H9 (cell line): Measurements from ENCODE around the gene PDIA2. TPM values are rescaled to one million over a fixed set of nuclear protein-coding genes. Genes with fewer than 3 reads are reported as not detected.

Experiments used
- DNase-seq: peaks from one replicate; pipeline ENCODE4 v3.0.0-alpha.2; 2017
- H2AFZ ChIP-seq: one replicate; pipeline ENCODE4 v1.6.1; 2013; ENCODE audit warnings: mild to moderate bottlenecking, low read length, control low read depth, moderate library complexity
- H2AK5ac ChIP-seq: 2 replicates; pipeline ENCODE4 v1.6.1; 2013; ENCODE audit warnings: low read length, control low read depth, mixed read lengths; ENCODE audit not compliant: insufficient read length
- H2BK120ac ChIP-seq: one replicate; pipeline ENCODE4 v1.6.1; 2013; ENCODE audit warnings: low read depth, mild to moderate bottlenecking, low read length, control low read depth, inconsistent platforms; ENCODE audit not compliant: poor library complexity, severe bottlenecking
- H2BK12ac ChIP-seq: 2 replicates; pipeline ENCODE4 v1.6.1; 2013; ENCODE audit warnings: low read length, control low read depth, mixed read lengths, low read depth; ENCODE audit not compliant: insufficient read length
- H2BK15ac ChIP-seq: 2 replicates; pipeline ENCODE4 v1.6.1; 2013; ENCODE audit warnings: low read depth, low read length, control low read depth
- H2BK20ac ChIP-seq: one replicate; pipeline ENCODE4 v1.6.1; 2013; ENCODE audit warnings: low read depth, mild to moderate bottlenecking, low read length, control low read depth, inconsistent platforms; ENCODE audit not compliant: poor library complexity, severe bottlenecking
- H2BK5ac ChIP-seq: 2 replicates; pipeline ENCODE4 v1.6.1; 2013; ENCODE audit warnings: low read length, control low read depth, mixed read lengths; ENCODE audit not compliant: insufficient read length
- H3K14ac ChIP-seq: 2 replicates; pipeline ENCODE4 v1.6.1; 2013; ENCODE audit warnings: low read length, control low read depth; ENCODE audit not compliant: insufficient read depth
- H3K18ac ChIP-seq: 2 replicates; pipeline ENCODE4 v1.6.1; 2013; ENCODE audit warnings: low read depth, mild to moderate bottlenecking, mixed read lengths, low read length, control low read depth; ENCODE audit not compliant: insufficient read length
- H3K23ac ChIP-seq: 2 replicates; pipeline ENCODE4 v1.6.1; 2013; ENCODE audit warnings: low read length, control low read depth, mixed read lengths, low read depth; ENCODE audit not compliant: insufficient read length
- H3K23me2 ChIP-seq: 2 replicates; pipeline ENCODE4 v1.6.1; 2013; ENCODE audit warnings: low read depth, mild to moderate bottlenecking, mixed read lengths, low read length, control low read depth; ENCODE audit not compliant: insufficient read length, poor library complexity, severe bottlenecking
- H3K27ac ChIP-seq: 2 replicates; pipeline ENCODE4 v1.5.1; 2013; ENCODE audit warnings: low read length, control low read depth, mixed read lengths, low read depth; ENCODE audit not compliant: insufficient read length
- H3K27me3 ChIP-seq: 2 replicates; pipeline ENCODE4 v1.6.1; 2013; ENCODE audit warnings: low read length, control low read depth, inconsistent platforms; ENCODE audit not compliant: insufficient read depth
- H3K4ac ChIP-seq: 2 replicates; pipeline ENCODE4 v1.6.1; 2013; ENCODE audit warnings: low read depth, mild to moderate bottlenecking, control low read depth, inconsistent platforms, low read length, moderate library complexity
- H3K4me1 ChIP-seq: 2 replicates; pipeline ENCODE4 v1.6.1; 2013; ENCODE audit warnings: low read length, control low read depth, inconsistent platforms; ENCODE audit not compliant: insufficient read depth
- H3K4me2 ChIP-seq: 2 replicates; pipeline ENCODE4 v1.6.1; 2013; ENCODE audit warnings: low read length, control low read depth, mixed read lengths; ENCODE audit not compliant: insufficient read length, insufficient read depth
- H3K56ac ChIP-seq: 2 replicates; pipeline ENCODE4 v1.6.1; 2013; ENCODE audit warnings: low read depth, mild to moderate bottlenecking, mixed read lengths, low read length, control low read depth; ENCODE audit not compliant: insufficient read length
- H3K79me1 ChIP-seq: 2 replicates; pipeline ENCODE4 v1.6.1; 2013; ENCODE audit warnings: low read depth, mild to moderate bottlenecking, moderate library complexity, low read length, control low read depth, inconsistent platforms; ENCODE audit not compliant: insufficient read depth, poor library complexity, severe bottlenecking
- H3K79me2 ChIP-seq: 2 replicates; pipeline ENCODE4 v1.6.1; 2013; ENCODE audit warnings: low read length, control low read depth, inconsistent platforms; ENCODE audit not compliant: insufficient read depth
- H3K9ac ChIP-seq: 2 replicates; pipeline ENCODE4 v1.6.1; 2013; ENCODE audit warnings: low read length, control low read depth, mixed read lengths; ENCODE audit not compliant: insufficient read length; ENCODE audit errors: extremely low read depth
- H3K9me3 ChIP-seq: one replicate; pipeline ENCODE4 v1.6.1; 2013; ENCODE audit warnings: low read depth, low read length, inconsistent platforms; ENCODE audit not compliant: control insufficient read depth
- H3T11ph ChIP-seq: one replicate; pipeline ENCODE4 v1.6.1; 2013; ENCODE audit warnings: mild to moderate bottlenecking, low read length, control low read depth, inconsistent platforms
- H4K20me1 ChIP-seq: one replicate; pipeline ENCODE4 v1.6.1; 2013; ENCODE audit not compliant: control insufficient read depth, insufficient read length, insufficient read depth
- H4K5ac ChIP-seq: 2 replicates; pipeline ENCODE4 v1.6.1; 2013; ENCODE audit warnings: low read depth, mild to moderate bottlenecking, mixed read lengths, low read length, control low read depth; ENCODE audit not compliant: insufficient read length
- H4K8ac ChIP-seq: replicated peaks from 2 replicates; pipeline ENCODE4 v1.6.1; 2013; ENCODE audit warnings: low read length, control low read depth, mixed read lengths, low read depth; ENCODE audit not compliant: insufficient read length
- H4K91ac ChIP-seq: 2 replicates; pipeline ENCODE4 v1.6.1; 2013; ENCODE audit warnings: low read depth, mild to moderate bottlenecking, moderate library complexity, mixed read lengths, low read length, control low read depth; ENCODE audit not compliant: insufficient read length
- H3K27ac Mint-ChIP-seq, 3 experiments: 2 replicates in 2 of 3; 3 replicates in 1 of 3; pipeline ENCODE4 v1.8.0; 2020 to 2021; ENCODE audit warnings: mixed read lengths in 3 of 3, mild to moderate bottlenecking in 1 of 3, moderate library complexity in 1 of 3
- H3K27me3 Mint-ChIP-seq: 2 replicates; pipeline ENCODE4 v1.8.0; 2021; ENCODE audit warnings: low read depth, mild to moderate bottlenecking, moderate library complexity, mixed read lengths
- H3K36me3 Mint-ChIP-seq, 3 experiments: 2 replicates in 2 of 3; 3 replicates in 1 of 3; pipeline ENCODE4 v1.8.0; 2020 to 2021; ENCODE audit warnings: low read depth in 3 of 3, mixed read lengths in 3 of 3; ENCODE audit not compliant: insufficient read depth in 1 of 3
- H3K4me1 Mint-ChIP-seq, 2 experiments: 2 replicates each; pipeline ENCODE4 v1.8.0; 2020; ENCODE audit warnings: mixed read lengths in 2 of 2
- H3K4me3 Mint-ChIP-seq, 2 experiments: 2 replicates in 1 of 2; 3 replicates in 1 of 2; pipeline ENCODE4 v1.8.0; 2020 to 2021; ENCODE audit warnings: mild to moderate bottlenecking in 2 of 2, mixed read lengths in 2 of 2, moderate library complexity in 1 of 2
- H3K9me3 Mint-ChIP-seq, 2 experiments: 2 replicates in 1 of 2; 3 replicates in 1 of 2; pipeline ENCODE4 v1.8.0; 2020; ENCODE audit warnings: mild to moderate bottlenecking in 2 of 2, mixed read lengths in 2 of 2, moderate library complexity in 1 of 2
- CTCF ChIP-seq: fragments of 200-600 bp; sonication (generic); conservative IDR thresholded peaks from 3 replicates; pipeline ENCODE4 v1.8.0; 2021; ENCODE audit warnings: antibody characterized with exemption, mild to moderate bottlenecking
- WGBS: extraction: QIAGEN DNeasy Blood & Tissue Kit; methylation state at CpG from one replicate; pipeline ENCODE4 v1.1.7; 2013; ENCODE audit warnings: missing lambda C conversion rate, low lambda C conversion rate, mixed read lengths; ENCODE audit not compliant: insufficient read length; ENCODE audit errors: extremely low coverage; 5-methylcytosine and 5-hydroxymethylcytosine counted together
- total RNA-seq: library from RNA; stranded (reverse); gene quantifications from 2 replicates; pipeline ENCODE4 v1.2.1, GENCODE V29; 2021

Gene PDIA2
- total RNA-seq, 1 experiment from 2014 or later = 1.4 TPM

GRCh38 chr16:263944-264343 lies 19.0 kb upstream of the PDIA2 start:
- H3K79me1 ChIP-seq = no peaks in the 10 kb centered on the region

More at GRCh38 chr16:263944-264343, 19.0 kb upstream of the PDIA2 start:
- H2BK15ac ChIP-seq = no peak overlapping the region
- H3K27ac ChIP-seq = no peak overlapping the region
- no peak for TF ChIP-seq CTCF
- H2BK12ac ChIP-seq = no peak overlapping the region
- Mint-ChIP-seq H3K36me3 (peaks cover 11 to 46% (median 20%) of the 10 kb centered on the region in 3 experiments; a peak in 6 of 7 replicates), H3K4me1 (peaks cover 0 to 6% of the 10 kb centered on the region in 2 experiments; a peak in 1 of 4 replicates), H3K9me3 (no peaks in the 10 kb centered on the region), H3K27ac (no peak overlapping the region), H3K27me3 (no peaks in the 10 kb centered on the region), H3K4me3 (no peak overlapping the region)
- H3K14ac ChIP-seq = no peak overlapping the region
- H3K79me2 ChIP-seq = no peaks in the 10 kb centered on the region
- H2AK5ac ChIP-seq = no peak overlapping the region
- H3K56ac ChIP-seq = no peak overlapping the region
- no peak overlapping the region for H3K4me2 ChIP-seq
- no peaks in the 10 kb centered on the region for H3K4me1 ChIP-seq
- H3K9me3 ChIP-seq = no peaks in the 10 kb centered on the region
- H3K4ac ChIP-seq = no peak overlapping the region
- H2BK20ac ChIP-seq = no peak overlapping the region
- no peaks in the 10 kb centered on the region for H3K23me2 ChIP-seq
- no CpG with 5 or more reads among the region's 17 CpGs for WGBS
- no peaks in the 10 kb centered on the region for H4K20me1 ChIP-seq
- H3K18ac ChIP-seq = no peak overlapping the region
- no peak overlapping the region for H4K91ac ChIP-seq
- DNase-seq = no peak
- H3K27me3 ChIP-seq = no peaks in the 10 kb centered on the region
- H2BK5ac ChIP-seq = no peak overlapping the region
- no peak overlapping the region for H2BK120ac ChIP-seq
- no peak overlapping the region for H3T11ph ChIP-seq
- H3K9ac ChIP-seq = no peak overlapping the region
- no peak overlapping the region for H4K8ac ChIP-seq
- H3K23ac ChIP-seq = no peak overlapping the region
- H4K5ac ChIP-seq = no peak overlapping the region
- no peak overlapping the region for H2AFZ ChIP-seq
